Neuronal stem cell (in vitro differentiated cells): ENCODE data around the gene MRPS34.

Source experiments
- DNase-seq: peaks from one replicate; pipeline ENCODE4 v3.0.0-alpha.2; 2013; ENCODE audit warnings: low spot score
- H2AFZ ChIP-seq: one replicate; pipeline ENCODE4 v1.6.1; 2013; ENCODE audit warnings: mild to moderate bottlenecking, low read length, inconsistent platforms
- H2AK5ac ChIP-seq: 2 replicates; pipeline ENCODE4 v1.6.1; 2013; ENCODE audit warnings: low read depth, mild to moderate bottlenecking, inconsistent platforms, low read length, moderate library complexity, mixed read lengths
- H2BK120ac ChIP-seq: 2 replicates; pipeline ENCODE4 v1.6.1; 2013; ENCODE audit warnings: low read depth, mild to moderate bottlenecking, inconsistent platforms, low read length, moderate library complexity, mixed read lengths
- H2BK12ac ChIP-seq: one replicate; pipeline ENCODE4 v1.6.1; 2013; ENCODE audit warnings: low read length, inconsistent platforms
- H2BK15ac ChIP-seq: 2 replicates; pipeline ENCODE4 v1.6.1; 2013; ENCODE audit warnings: mild to moderate bottlenecking, low read length, inconsistent platforms, mixed read lengths
- H2BK5ac ChIP-seq: one replicate; pipeline ENCODE4 v1.6.1; 2013; ENCODE audit warnings: inconsistent platforms, mild to moderate bottlenecking, low read length, moderate library complexity
- H3K14ac ChIP-seq: one replicate; pipeline ENCODE4 v1.6.1; 2013; ENCODE audit warnings: low read length, inconsistent platforms
- H3K18ac ChIP-seq: 2 replicates; pipeline ENCODE4 v1.6.1; 2013; ENCODE audit warnings: low read length, inconsistent platforms
- H3K23ac ChIP-seq: 2 replicates; pipeline ENCODE4 v1.6.1; 2013; ENCODE audit warnings: low read depth, mild to moderate bottlenecking, mixed read lengths, low read length, inconsistent platforms; ENCODE audit not compliant: poor library complexity
- H3K27ac ChIP-seq: replicated peaks from 3 replicates; pipeline ENCODE4 v1.5.1; 2013; ENCODE audit warnings: low read length, inconsistent platforms
- H3K27me3 ChIP-seq, 3 experiments: 2 replicates each; pipeline ENCODE4 v1.6.1; 2013; ENCODE audit warnings: low read length in 3 of 3, mild to moderate bottlenecking in 2 of 3, inconsistent platforms in 1 of 3, low read depth in 1 of 3, mixed read lengths in 1 of 3, moderate library complexity in 1 of 3; ENCODE audit not compliant: control insufficient read depth in 3 of 3, insufficient read depth in 3 of 3
- H3K36me3 ChIP-seq, 2 donors: replicated peaks in 1 of 2; 2 replicates each; pipeline ENCODE4 v1.6.1; 2013; ENCODE audit warnings: low read length in 2 of 2; ENCODE audit not compliant: control insufficient read depth in 2 of 2, insufficient read depth in 2 of 2
- H3K4ac ChIP-seq: 2 replicates; pipeline ENCODE4 v1.6.1; 2013; ENCODE audit warnings: inconsistent platforms, mild to moderate bottlenecking, low read length, moderate library complexity
- H3K4me1 ChIP-seq, 2 donors: 1 replicate in 1 of 2; 2 replicates in 1 of 2; pipeline ENCODE4 v1.6.1; 2013; ENCODE audit warnings: low read length in 2 of 2, low read depth in 1 of 2; ENCODE audit not compliant: control insufficient read depth in 2 of 2, insufficient read depth in 1 of 2
- H3K4me2 ChIP-seq: one replicate; pipeline ENCODE4 v1.6.1; 2013; ENCODE audit warnings: mild to moderate bottlenecking, low read length, inconsistent platforms; ENCODE audit not compliant: insufficient read depth, poor library complexity, severe bottlenecking
- H3K4me3 ChIP-seq, 2 donors: 2 replicates each; pipeline ENCODE4 v1.5.1; 2013; ENCODE audit warnings: low read length in 2 of 2, mild to moderate bottlenecking in 2 of 2, inconsistent platforms in 1 of 2, moderate library complexity in 1 of 2
- H3K79me1 ChIP-seq: one replicate; pipeline ENCODE4 v1.6.1; 2013; ENCODE audit warnings: low read depth, mild to moderate bottlenecking, inconsistent platforms, low read length, moderate library complexity
- H3K9ac ChIP-seq: one replicate; pipeline ENCODE4 v1.6.1; 2013; ENCODE audit warnings: mild to moderate bottlenecking, low read depth, low read length, inconsistent platforms; ENCODE audit not compliant: poor library complexity
- H3K9me3 ChIP-seq, 2 donors: replicated peaks in 1 of 2; 2 replicates each; pipeline versions ENCODE3 to v1.6.1; 2013; ENCODE audit warnings: low read length in 2 of 2, mild to moderate bottlenecking in 2 of 2, inconsistent platforms in 1 of 2, low read depth in 1 of 2, mixed read lengths in 1 of 2, moderate library complexity in 1 of 2; ENCODE audit not compliant: control insufficient read depth in 2 of 2, insufficient read depth in 1 of 2
- H4K8ac ChIP-seq: one replicate; pipeline ENCODE4 v1.6.1; 2013; ENCODE audit warnings: low read depth, mild to moderate bottlenecking, inconsistent platforms, low read length, moderate library complexity
- H4K91ac ChIP-seq: one replicate; pipeline ENCODE4 v1.6.1; 2013; ENCODE audit warnings: low read length, low read depth, mild to moderate bottlenecking, inconsistent platforms; ENCODE audit not compliant: poor library complexity
- WGBS, 2 donors: extraction: QIAGEN DNeasy Blood & Tissue Kit; methylation state at CpG; one replicate each; pipeline ENCODE4 v1.1.7; 2013; ENCODE audit warnings: missing lambda C conversion rate in 2 of 2, mixed read lengths in 1 of 2; ENCODE audit not compliant: insufficient read length in 2 of 2, insufficient replicate concordance in 1 of 2; ENCODE audit errors: extremely low coverage in 2 of 2; 5-methylcytosine and 5-hydroxymethylcytosine counted together

The MRPS34 gene

GRCh38 chr16:1792836-1793577, 20.1 kb upstream of the MRPS34 start:
- Histone ChIP-seq H2BK5ac (no peak overlapping the region), H3K4me1 (no peaks in the 10 kb centered on the region), H2AFZ (no peak overlapping the region), H3K9ac (no peak overlapping the region), H3K9me3 (peaks cover 0 to under 1% of the 10 kb centered on the region in 2 donors), H2BK120ac (no peak overlapping the region), H3K14ac (no peak overlapping the region), H3K36me3 (peaks cover 12 to 32% of the 10 kb centered on the region in 2 donors), H3K18ac (no peak overlapping the region), H3K23ac (no peak overlapping the region), H4K91ac (no peak overlapping the region), H4K8ac (no peak overlapping the region), H3K4ac (no peak overlapping the region), H3K4me3 (no peak overlapping the region), H3K27ac (no peak overlapping the region), H2BK12ac (no peak overlapping the region), H3K79me1 (peaks cover 10% of the 10 kb centered on the region), H3K27me3 (no peaks in the 10 kb centered on the region), H2BK15ac (no peak overlapping the region), H2AK5ac (no peak overlapping the region), H3K4me2 (no peak overlapping the region)
- no peak for DNase-seq
- WGBS, 2 donors, result no CpG with 5 or more reads among the region's 33 CpGs

GRCh38 chr16:1791943-1792812, 19.2 kb upstream of the MRPS34 start:
- Histone ChIP-seq H4K91ac (no peak overlapping the region), H2BK15ac (no peak overlapping the region), H2BK12ac (no peak overlapping the region), H3K18ac (no peak overlapping the region), H2AFZ (no peak overlapping the region), H3K9me3 (no peaks in the 10 kb centered on the region), H4K8ac (no peak overlapping the region), H3K9ac (peak overlapping the region; percentile 4), H3K14ac (no peak overlapping the region), H3K23ac (no peak overlapping the region), H2AK5ac (no peak overlapping the region), H3K4me2 (no peak overlapping the region), H3K36me3 (peaks cover 17 to 40% of the 10 kb centered on the region in 2 donors), H3K4ac (no peak overlapping the region), H2BK120ac (no peak overlapping the region), H3K79me1 (peaks cover 18% of the 10 kb centered on the region), H3K4me1 (no peaks in the 10 kb centered on the region), H3K27me3 (no peaks in the 10 kb centered on the region), H3K27ac (no peak overlapping the region), H3K4me3 (no peak overlapping the region), H2BK5ac (no peak overlapping the region)
- WGBS, 2 donors, result no CpG with 5 or more reads among the region's 59 CpGs
- DNase-seq, result no peak

GRCh38 chr16:1791256-1791942, 18.5 kb upstream of the MRPS34 start:
- Histone ChIP-seq H2BK120ac (no peak overlapping the region), H2BK12ac (no peak overlapping the region), H3K4me2 (no peak overlapping the region), H4K8ac (peak overlapping the region; percentile 65), H3K9ac (peak overlapping the region; percentile 4), H3K23ac (no peak overlapping the region), H3K27ac (no peak overlapping the region), H4K91ac (no peak overlapping the region), H2AFZ (no peak overlapping the region), H3K79me1 (peaks cover 24% of the 10 kb centered on the region), H3K14ac (no peak overlapping the region), H2AK5ac (no peak overlapping the region), H3K9me3 (no peaks in the 10 kb centered on the region), H3K36me3 (peaks cover 22 to 47% of the 10 kb centered on the region in 2 donors), H3K4ac (no peak overlapping the region), H3K4me1 (no peaks in the 10 kb centered on the region), H3K27me3 (no peaks in the 10 kb centered on the region), H3K18ac (no peak overlapping the region), H2BK15ac (no peak overlapping the region), H2BK5ac (no peak overlapping the region), H3K4me3 (no peak overlapping the region)
- WGBS, 2 donors, result no CpG with 5 or more reads among the region's 53 CpGs
- DNase-seq, result no peak
